Stimulated activated naive CD4-positive, alpha-beta T cell (primary cell): ENCODE measurements around the gene ENPP6.
A peak's percentile ranks its signal among the peaks of the same experiment; 100 is the strongest.

Experiments used
- DNase-seq, 6 experiments: peaks; one replicate each; lab custom pipeline; 2025; lab: John Stamatoyannopoulos, UW

ENPP6 gene

GRCh38 chr4:184104419-184105101 lies 113.1 kb downstream of the ENPP6 start:
- no peak for DNase-seq

GRCh38 chr4:184103527-184104264 lies 114.0 kb downstream of the ENPP6 start:
- no peak for DNase-seq

GRCh38 chr4:184102927-184103326 lies 114.7 kb downstream of the ENPP6 start:
- no peak for DNase-seq

- DNase-seq = peak in 1 of 6 experiments; percentile 0
Observed at GRCh38 chr4:184102488-184102887, 115.2 kb downstream of the ENPP6 start.

- DNase-seq = no peak
Observed at GRCh38 chr4:184101711-184102110, 116.0 kb downstream of the ENPP6 start.

GRCh38 chr4:184100297-184100885 lies 117.3 kb downstream of the ENPP6 start:
- peak in 3 of 6 experiments; percentile 2 to 7 (median 2) for DNase-seq

- no peak for DNase-seq
Observed at GRCh38 chr4:184099535-184099966, 118.1 kb downstream of the ENPP6 start.

- DNase-seq = no peak
Observed at GRCh38 chr4:184099000-184099399, 118.7 kb downstream of the ENPP6 start.

- no peak for DNase-seq
Observed at GRCh38 chr4:184097815-184098214, 119.9 kb downstream of the ENPP6 start.

- DNase-seq = no peak
Observed at GRCh38 chr4:184097241-184097605, 120.5 kb downstream of the ENPP6 start.

GRCh38 chr4:184096561-184097240 lies 121.0 kb downstream of the ENPP6 start:
- no peak for DNase-seq

GRCh38 chr4:184094532-184095159 lies 123.0 kb downstream of the ENPP6 start:
- no peak for DNase-seq

- DNase-seq = no peak
Observed at GRCh38 chr4:184091986-184092385, 125.7 kb downstream of the ENPP6 start.

- no peak for DNase-seq
Observed at GRCh38 chr4:184090571-184090970, 127.1 kb downstream of the ENPP6 start.

GRCh38 chr4:184080674-184081073 lies 137.0 kb downstream of the ENPP6 start:
- no peak for DNase-seq

GRCh38 chr4:184074677-184075388 lies 142.8 kb downstream of the ENPP6 start:
- DNase-seq = no peak

- no peak for DNase-seq
Observed at GRCh38 chr4:184067931-184068554, 149.6 kb downstream of the ENPP6 start.

GRCh38 chr4:184066584-184067300 lies 150.9 kb downstream of the ENPP6 start:
- DNase-seq = no peak

- DNase-seq = no peak
Observed at GRCh38 chr4:184064877-184065276, 152.8 kb downstream of the ENPP6 start.

- DNase-seq = no peak
Observed at GRCh38 chr4:184062769-184063168, 154.9 kb downstream of the ENPP6 start.
